Inferior parietal cortex (tissue), 1 donor: ENCODE results near the gene ZNF219.

ENCODE experiments used
- DNase-seq: peaks from one replicate; pipeline ENCODE4 v3.0.0-alpha.2; 2016; ENCODE audit errors: extremely low spot score

ZNF219 gene

DNA sequence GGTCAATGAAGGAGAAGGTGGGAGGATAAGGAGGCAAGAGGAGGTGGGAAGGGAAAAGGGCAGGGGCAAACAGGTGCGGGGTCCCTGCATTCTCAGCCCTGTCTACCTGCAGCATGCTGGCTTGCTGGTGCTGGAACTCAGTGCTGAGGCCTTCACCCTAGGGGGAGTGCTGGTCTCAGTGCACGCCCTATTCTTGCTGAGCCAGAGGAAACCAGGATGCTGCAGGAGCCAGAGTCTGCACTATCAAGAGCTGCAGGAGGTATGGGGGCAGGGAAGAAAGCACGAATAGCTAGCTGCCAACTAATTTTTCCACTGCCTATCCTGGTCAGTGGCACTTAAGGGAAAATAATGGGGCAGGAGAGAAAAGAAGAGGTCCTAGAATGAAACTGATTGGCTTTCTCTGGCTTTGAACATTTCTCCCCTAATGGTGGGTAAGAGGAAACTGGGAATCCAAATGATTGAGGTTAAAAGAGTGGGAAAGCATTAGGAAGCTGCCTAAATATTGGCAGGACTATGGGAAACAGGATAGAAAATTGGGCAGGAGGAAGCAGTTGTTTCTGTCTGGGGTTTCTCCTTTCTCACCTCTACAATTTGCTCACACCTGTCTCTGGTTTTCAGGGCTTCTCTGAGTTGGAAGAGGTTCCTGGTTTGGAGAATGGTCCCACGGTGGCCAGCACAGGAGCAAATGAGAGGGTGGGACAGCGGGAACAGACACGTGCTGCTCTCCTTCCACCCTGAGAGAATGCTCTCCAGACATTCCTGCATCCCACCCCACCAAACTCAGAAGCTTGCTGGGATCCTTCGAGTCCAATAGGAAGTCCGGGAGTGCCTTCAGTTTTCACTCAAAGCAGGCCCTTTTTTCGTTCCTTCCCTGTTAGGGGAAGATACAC, 4.3 kb upstream of the ZNF219 start:
- DNase-seq: no peak

DNA sequence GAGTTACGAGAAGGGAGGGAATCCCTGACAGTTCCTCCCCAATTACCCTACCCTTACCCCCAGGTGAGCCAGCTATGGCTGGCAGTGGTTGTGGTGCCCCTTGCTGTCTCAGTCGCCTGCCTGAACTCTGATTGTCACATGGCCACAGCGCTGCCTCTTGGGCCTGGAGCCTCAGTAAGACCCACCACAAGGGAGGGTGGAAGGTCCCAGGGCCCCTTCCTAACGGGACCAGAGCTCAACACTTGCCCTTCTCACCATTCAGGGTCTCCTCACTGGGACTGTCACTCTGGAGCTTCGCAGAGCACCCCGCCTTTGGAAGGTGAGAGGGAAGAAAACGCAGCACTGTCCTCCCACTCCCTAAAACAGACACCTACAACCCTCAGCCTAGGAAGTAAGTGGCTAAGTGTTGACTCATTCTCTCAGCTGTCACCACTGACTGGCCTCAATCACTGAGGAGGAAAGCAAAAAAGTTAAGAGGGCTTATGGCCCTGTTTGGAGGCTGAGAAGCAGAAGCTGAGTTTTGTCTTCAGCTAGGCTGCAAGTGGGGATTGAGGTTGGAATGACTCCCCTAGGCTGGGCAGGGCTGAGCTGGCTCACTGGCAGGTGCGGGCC, 3.5 kb upstream of the ZNF219 start:
- no peak for DNase-seq

DNA sequence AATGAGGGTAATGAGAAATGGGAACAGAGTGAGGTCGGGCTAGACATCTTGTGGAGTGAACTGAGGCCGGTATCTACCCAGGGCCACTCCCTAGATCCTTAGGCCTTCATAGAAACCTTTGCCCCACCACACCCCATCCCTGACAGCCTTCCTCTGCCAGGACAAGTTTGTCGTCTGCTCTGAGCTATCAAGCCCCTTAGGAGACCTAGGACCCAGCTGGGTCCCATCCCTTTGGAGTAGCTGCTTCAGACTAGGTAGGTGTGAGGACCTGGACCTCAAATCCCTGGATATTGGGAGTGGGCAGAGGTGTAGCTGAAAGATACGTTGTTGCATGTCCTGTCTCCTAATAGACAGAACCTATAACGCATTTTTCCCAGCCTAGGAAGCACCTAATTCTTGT, 2.5 kb upstream of the ZNF219 start, which contains the start of gene TMEM253:
Gene TMEM253, plus strand, starts transcription at position 136 of the 400 bp plus-strand sequence. CDS start 278 bp downstream, outside the sequence.
- no peak for DNase-seq

DNA sequence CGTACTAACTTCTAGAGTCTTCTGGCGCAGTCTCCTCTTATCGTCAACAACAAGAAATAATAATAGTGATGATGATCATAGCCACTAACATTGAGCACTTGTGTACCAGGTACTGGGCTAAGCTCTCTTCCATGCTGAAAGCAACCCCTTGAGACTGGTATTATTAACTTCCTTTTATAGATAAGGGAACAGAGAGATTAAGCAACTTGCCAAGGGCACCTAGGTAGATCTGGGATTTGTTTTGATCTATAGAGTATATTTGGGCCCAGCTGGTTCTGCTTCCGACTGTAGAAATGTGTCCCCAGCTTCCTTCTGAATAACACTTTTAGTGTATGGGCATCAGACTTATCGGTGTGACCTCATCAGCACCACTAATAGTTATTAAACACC, 1.1 kb upstream of the ZNF219 start:
- DNase-seq: no peak

- peak; percentile 35 for DNase-seq
Observed at GRCh38 chr14:21098892-21099595, 589 bp upstream of the ZNF219 start.

- no peak for DNase-seq
Observed at GRCh38 chr14:21097636-21098075, 799 bp downstream of the ZNF219 start.

GRCh38 chr14:21096978-21097635, 1.3 kb downstream of the ZNF219 start:
- DNase-seq: no peak

DNA sequence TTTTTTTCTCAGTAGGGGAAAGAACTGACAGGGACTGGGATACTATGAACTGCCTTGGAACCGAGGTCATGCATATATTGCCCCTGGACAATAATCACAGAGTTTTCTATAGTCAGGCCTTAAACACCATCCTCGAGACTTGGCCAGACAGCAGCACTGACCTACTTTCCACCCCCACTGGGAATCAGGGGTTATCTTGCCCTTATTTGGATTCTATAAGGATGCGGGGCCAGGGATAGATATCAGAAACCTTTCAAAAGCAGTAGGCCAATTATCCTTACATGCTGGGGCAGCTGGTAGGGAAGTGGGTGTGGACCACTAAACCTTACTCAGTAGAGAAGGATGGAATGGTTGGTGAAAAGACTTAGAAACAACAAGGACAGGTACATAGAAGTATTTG, 2.0 kb downstream of the ZNF219 start:
- no peak for DNase-seq

GRCh38 chr14:21095430-21096205, 2.8 kb downstream of the ZNF219 start:
- peak; percentile 20 for DNase-seq

- no peak for DNase-seq
Observed at GRCh38 chr14:21093769-21094681, 4.4 kb downstream of the ZNF219 start.

DNA sequence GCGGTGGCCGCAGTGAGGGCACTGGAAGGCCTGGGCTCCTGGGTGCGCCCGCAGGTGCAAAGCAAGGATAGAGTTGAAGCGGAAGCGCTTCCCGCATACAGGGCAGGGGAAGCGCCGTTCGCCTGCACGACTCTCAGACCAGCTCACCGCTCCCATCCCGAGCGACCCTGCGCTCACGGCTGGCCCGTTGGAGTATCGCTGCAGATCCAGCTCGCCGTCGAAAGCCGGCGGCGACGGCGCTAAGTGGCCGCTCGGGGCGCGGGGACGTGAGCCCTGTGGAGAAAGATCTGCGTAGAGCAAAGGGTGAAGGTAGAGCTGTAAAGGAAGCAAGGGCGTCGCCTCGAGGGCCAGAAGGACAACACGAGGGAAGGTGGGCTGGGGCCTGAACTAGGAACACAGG, 5.4 kb downstream of the ZNF219 start:
- DNase-seq: no peak

GRCh38 chr14:21092273-21093011, 6.0 kb downstream of the ZNF219 start:
- DNase-seq: peak; percentile 63

- DNase-seq: no peak
Observed at GRCh38 chr14:21091821-21092272, 6.6 kb downstream of the ZNF219 start.

GRCh38 chr14:21090940-21091663, 7.4 kb downstream of the ZNF219 start:
- no peak for DNase-seq

DNA sequence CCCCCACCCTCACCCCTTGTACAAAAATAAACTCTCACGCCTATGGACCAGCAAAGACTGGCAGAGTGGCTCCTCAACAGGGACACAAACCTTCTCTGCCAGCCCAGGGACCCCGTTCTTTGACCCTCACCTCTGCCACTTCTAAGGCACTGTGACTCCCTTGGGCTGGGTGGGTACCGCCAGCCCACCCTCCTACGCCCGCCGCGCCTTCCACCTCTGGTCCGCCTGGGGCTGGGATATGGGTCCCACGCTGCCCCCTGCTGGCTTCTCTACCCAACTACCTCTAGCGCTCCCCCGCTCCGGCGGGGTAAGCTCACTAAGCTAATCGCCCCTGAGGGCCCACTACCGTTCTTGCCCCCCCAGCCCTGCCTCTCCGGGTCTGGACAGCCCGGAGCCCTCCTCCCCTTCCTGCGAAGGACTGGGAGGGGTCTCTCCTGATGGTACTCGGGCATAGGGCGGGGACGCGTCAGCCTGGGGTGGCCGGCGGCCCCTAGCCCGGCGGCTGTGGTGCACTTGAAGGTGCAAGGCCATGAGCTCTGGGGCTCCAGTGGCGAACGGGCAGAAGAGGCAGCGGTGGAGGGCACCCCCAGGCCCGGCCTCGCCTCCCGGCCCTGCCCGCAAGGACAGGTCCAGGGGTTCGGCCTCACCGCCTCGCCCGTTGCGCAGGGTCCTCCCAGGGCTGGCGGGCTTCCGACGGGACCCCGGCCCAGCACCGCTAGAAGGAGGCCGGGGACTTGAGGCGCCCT, 8.1 kb downstream of the ZNF219 start:
- DNase-seq: no peak

GRCh38 chr14:21089877-21090193, 8.6 kb downstream of the ZNF219 start:
- DNase-seq: no peak

DNA sequence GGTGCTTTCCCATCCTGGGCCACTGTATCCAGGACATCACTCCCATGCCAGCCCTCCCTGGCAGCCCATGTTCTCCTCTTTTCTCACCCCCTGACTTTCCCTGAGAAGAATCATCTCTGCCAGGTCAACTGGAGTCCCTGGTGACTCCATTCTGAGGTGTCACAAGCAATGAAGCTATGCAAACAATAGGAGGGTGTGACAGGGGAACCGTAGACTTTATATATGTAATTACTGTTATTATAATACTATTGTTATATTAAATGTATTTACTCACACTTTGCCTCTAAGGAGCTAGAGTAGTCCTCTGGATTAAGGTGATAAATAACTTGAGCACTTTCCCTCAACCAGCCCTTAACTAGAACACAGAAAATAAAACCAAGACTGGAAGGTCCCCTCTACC, 9.2 kb downstream of the ZNF219 start:
- no peak for DNase-seq

DNA sequence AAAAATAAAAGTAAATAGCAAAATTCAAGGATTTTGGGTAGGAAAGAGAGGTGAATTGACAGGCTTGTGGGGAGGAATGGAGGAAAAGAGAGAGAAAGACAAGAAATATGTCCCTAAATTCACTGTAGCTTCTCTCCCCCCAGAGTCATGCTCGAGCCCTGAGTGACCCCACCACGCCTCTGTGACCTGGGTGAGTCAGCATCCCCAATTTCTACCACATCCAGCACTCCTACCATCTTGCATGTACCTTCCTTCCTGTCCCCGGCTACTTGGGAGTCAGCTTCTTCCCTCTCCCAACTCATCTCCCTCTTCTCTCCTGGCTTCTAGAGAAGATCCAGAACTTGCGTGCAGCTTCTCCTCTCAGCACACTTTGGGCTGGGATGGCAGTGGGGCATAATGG, 9.8 kb downstream of the ZNF219 start:
- DNase-seq: no peak
